GDM1 (cell line): ENCODE results near the gene SPINK4.

Experiments used
- DNase-seq: peaks from one replicate; lab custom pipeline; 2025; lab: John Stamatoyannopoulos, UW

Gene SPINK4

GRCh38 chr9:33239921-33240320, at the start of gene SPINK4:
SPINK4 (plus strand) TSS chr9:33240167; CDS start chr9:33240209, 42 bp downstream.
- DNase-seq = no peak

GRCh38 chr9:33192493-33193255, 47.3 kb upstream of the SPINK4 start:
- no peak for DNase-seq

GRCh38 chr9:33193818-33194217, 46.1 kb upstream of the SPINK4 start:
- DNase-seq = no peak

- no peak for DNase-seq
These were observed 43.2 kb upstream of the SPINK4 start for GRCh38 chr9:33196736-33197135.

GRCh38 chr9:33197279-33198152, 42.5 kb upstream of the SPINK4 start:
- DNase-seq = no peak

GRCh38 chr9:33198165-33198564, 41.8 kb upstream of the SPINK4 start:
- DNase-seq = no peak

GRCh38 chr9:33202018-33202417, 37.9 kb upstream of the SPINK4 start:
- DNase-seq = no peak

GRCh38 chr9:33202552-33203201, 37.3 kb upstream of the SPINK4 start:
- DNase-seq = no peak

- no peak for DNase-seq
These were observed 30.6 kb upstream of the SPINK4 start for GRCh38 chr9:33209394-33209793.

- no peak for DNase-seq
These were observed 29.8 kb upstream of the SPINK4 start for GRCh38 chr9:33210006-33210715.

GRCh38 chr9:33211695-33212393, 28.1 kb upstream of the SPINK4 start:
- DNase-seq = no peak

GRCh38 chr9:33220681-33221567, 19.0 kb upstream of the SPINK4 start:
- no peak for DNase-seq

GRCh38 chr9:33221568-33221884, 18.4 kb upstream of the SPINK4 start:
- DNase-seq = no peak

GRCh38 chr9:33222031-33222430, 17.9 kb upstream of the SPINK4 start:
- DNase-seq = no peak

- DNase-seq = no peak
These were observed 16.3 kb upstream of the SPINK4 start for GRCh38 chr9:33223696-33224095.

GRCh38 chr9:33225319-33226147, 14.4 kb upstream of the SPINK4 start:
- DNase-seq = peak; percentile 56

- DNase-seq = peak; percentile 34
These were observed 13.0 kb upstream of the SPINK4 start for GRCh38 chr9:33227008-33227398.

- DNase-seq = no peak
These were observed 12.2 kb upstream of the SPINK4 start for GRCh38 chr9:33227741-33228140.

- no peak for DNase-seq
These were observed 11.4 kb upstream of the SPINK4 start for GRCh38 chr9:33228606-33229005.
